IPS DF 6.9 (cell line): Measurements from ENCODE around the gene SEMA6A.
"Not testable (repeated sequence)": the region's sequence is repeated elsewhere in the genome, so short reads cannot be mapped to it uniquely, and the experiment has no call there.

Source experiments
- DNase-seq: peaks from one replicate; pipeline ENCODE4 v3.0.0-alpha.2; 2013; ENCODE audit warnings: low read depth, low spot score
- H3K27ac ChIP-seq: one replicate; pipeline ENCODE4 v1.5.1; 2013; ENCODE audit warnings: low read length, control low read depth
- H3K27me3 ChIP-seq: 2 replicates; pipeline ENCODE4 v1.6.1; 2013; ENCODE audit warnings: mild to moderate bottlenecking, low read length; ENCODE audit not compliant: control insufficient read depth, insufficient read depth
- H3K36me3 ChIP-seq: 2 replicates; pipeline ENCODE4 v1.6.1; 2013; ENCODE audit warnings: low read length; ENCODE audit not compliant: control insufficient read depth, insufficient read depth
- H3K4me1 ChIP-seq: 2 replicates; pipeline ENCODE4 v1.6.1; 2013; ENCODE audit warnings: low read length; ENCODE audit not compliant: control insufficient read depth, insufficient read depth
- H3K4me3 ChIP-seq: 2 replicates; pipeline ENCODE4 v1.5.1; 2013; ENCODE audit warnings: mild to moderate bottlenecking, low read length
- H3K9me3 ChIP-seq: 2 replicates; pipeline ENCODE4 v1.6.1; 2013; ENCODE audit warnings: low read length, inconsistent platforms; ENCODE audit not compliant: control insufficient read depth, insufficient read depth
- WGBS: extraction: QIAGEN DNeasy Blood & Tissue Kit; methylation state at CpG from one replicate; pipeline ENCODE4 v1.1.7; 2013; ENCODE audit warnings: mixed read lengths, missing lambda C conversion rate; ENCODE audit not compliant: insufficient read length, insufficient coverage; 5-methylcytosine and 5-hydroxymethylcytosine counted together

The SEMA6A gene

GRCh38 chr5:116550082-116550481 is 24.5 kb downstream of the SEMA6A start:
- Histone ChIP-seq H3K36me3 (no peaks in the 10 kb centered on the region; the same call in 1 of the 2 replicates), H3K9me3 (no peaks in the 10 kb centered on the region), H3K4me1 (peaks cover 3% of the 10 kb centered on the region; the same call in 1 of the 2 replicates), H3K27me3 (no peaks in the 10 kb centered on the region; the same call in 1 of the 2 replicates), H3K27ac (no peak overlapping the region), H3K4me3 (no peak overlapping the region)
- no peak for DNase-seq

- H3K27ac ChIP-seq = no peak overlapping the region
- H3K9me3 ChIP-seq = no peaks in the 10 kb centered on the region
- WGBS = no CpG with 5 or more reads among the region's 1 CpG
- H3K4me3 ChIP-seq = no peak overlapping the region
- no peaks in the 10 kb centered on the region; the same call in 1 of the 2 replicates for H3K36me3 ChIP-seq
- peaks cover 3% of the 10 kb centered on the region; the same call in 1 of the 2 replicates for H3K4me1 ChIP-seq
- no peak for DNase-seq
- H3K27me3 ChIP-seq = no peaks in the 10 kb centered on the region; the same call in 1 of the 2 replicates
These were observed 27.9 kb downstream of the SEMA6A start for GRCh38 chr5:116546743-116547124.

- no peaks in the 10 kb centered on the region for H3K9me3 ChIP-seq
- no peak overlapping the region for H3K4me3 ChIP-seq
- no peak overlapping the region for H3K27ac ChIP-seq
- no peaks in the 10 kb centered on the region; the same call in 1 of the 2 replicates for H3K27me3 ChIP-seq
- no peaks in the 10 kb centered on the region; the same call in 1 of the 2 replicates for H3K36me3 ChIP-seq
- DNase-seq = no peak
- no CpG with 5 or more reads among the region's 1 CpG for WGBS
- H3K4me1 ChIP-seq = peaks cover 3% of the 10 kb centered on the region; the same call in 1 of the 2 replicates
These were observed 28.4 kb downstream of the SEMA6A start for GRCh38 chr5:116546033-116546742.

GRCh38 chr5:116545465-116545864 is 29.2 kb downstream of the SEMA6A start:
- not testable (repeated sequence) for H3K27ac ChIP-seq, DNase-seq, H3K27me3 ChIP-seq, H3K36me3 ChIP-seq, H3K4me1 ChIP-seq, H3K9me3 ChIP-seq, H3K4me3 ChIP-seq
- WGBS = no CpG with 5 or more reads among the region's 6 CpGs

GRCh38 chr5:116544531-116545241 is 29.9 kb downstream of the SEMA6A start:
- Histone ChIP-seq H3K27ac (no peak overlapping the region), H3K4me1 (no peaks in the 10 kb centered on the region), H3K36me3 (no peaks in the 10 kb centered on the region; the same call in 1 of the 2 replicates), H3K9me3 (no peaks in the 10 kb centered on the region), H3K27me3 (no peaks in the 10 kb centered on the region; the same call in 1 of the 2 replicates), H3K4me3 (no peak overlapping the region)
- DNase-seq = no peak
- WGBS = no CpG with 5 or more reads among the region's 3 CpGs

- no peaks in the 10 kb centered on the region for H3K9me3 ChIP-seq
- no peaks in the 10 kb centered on the region; the same call in 1 of the 2 replicates for H3K27me3 ChIP-seq
- no peak for DNase-seq
- no CpG with 5 or more reads among the region's 3 CpGs for WGBS
- no peak overlapping the region for H3K27ac ChIP-seq
- H3K36me3 ChIP-seq = no peaks in the 10 kb centered on the region; the same call in 1 of the 2 replicates
- H3K4me3 ChIP-seq = no peak overlapping the region
- no peaks in the 10 kb centered on the region for H3K4me1 ChIP-seq
These were observed 31.1 kb downstream of the SEMA6A start for GRCh38 chr5:116543501-116543900.

- no peaks in the 10 kb centered on the region for H3K9me3 ChIP-seq
- no peak for DNase-seq
- WGBS = no CpG with 5 or more reads among the region's 3 CpGs
These were observed 32.0 kb downstream of the SEMA6A start for GRCh38 chr5:116542619-116543018.

GRCh38 chr5:116539222-116539621 is 35.4 kb downstream of the SEMA6A start:
- Histone ChIP-seq H3K4me3 (no peak overlapping the region), H3K9me3 (no peaks in the 10 kb centered on the region), H3K27ac (no peak overlapping the region), H3K4me1 (peaks cover 6% of the 10 kb centered on the region; the same call in 1 of the 2 replicates), H3K27me3 (no peaks in the 10 kb centered on the region), H3K36me3 (no peaks in the 10 kb centered on the region)
- no CpG with 5 or more reads among the region's 3 CpGs for WGBS
- no peak for DNase-seq

More at GRCh38 chr5:116542619-116543018, 32.0 kb downstream of the SEMA6A start:
- H3K36me3 ChIP-seq = no peaks in the 10 kb centered on the region; the same call in 1 of the 2 replicates
- no peak overlapping the region for H3K4me3 ChIP-seq
- H3K4me1 ChIP-seq = no peaks in the 10 kb centered on the region
- H3K27ac ChIP-seq = no peak overlapping the region
- no peaks in the 10 kb centered on the region; the same call in 1 of the 2 replicates for H3K27me3 ChIP-seq

GRCh38 chr5:116536316-116537083 is 38.1 kb downstream of the SEMA6A start:
- H3K4me1 ChIP-seq = peaks cover 11% of the 10 kb centered on the region; the same call in 1 of the 2 replicates
- no peaks in the 10 kb centered on the region for H3K27me3 ChIP-seq
- no peak for DNase-seq
- no peak overlapping the region for H3K4me3 ChIP-seq
- no peaks in the 10 kb centered on the region for H3K9me3 ChIP-seq
- no CpG with 5 or more reads among the region's 11 CpGs for WGBS
- H3K27ac ChIP-seq = no peak overlapping the region
- H3K36me3 ChIP-seq = no peaks in the 10 kb centered on the region
